IMR-90 (cell line): ENCODE data around the gene PKD1L1.

Experiments
- BHLHE40 ChIP-seq: fragments of 150-350 bp; IDR thresholded peaks from 2 replicates; pipeline ENCODE4 v1.6.1; 2016; ENCODE audit warnings: mild to moderate bottlenecking, low read depth, low read length
- CHD1 ChIP-seq: IDR thresholded peaks from 2 replicates; pipeline ENCODE4 v1.6.1; 2012; ENCODE audit warnings: low read depth, low read length, improper control_type of control experiment
- MAFK ChIP-seq: IDR thresholded peaks from 2 replicates; pipeline ENCODE4 v1.6.1; 2012; ENCODE audit warnings: low read depth, low read length, improper control_type of control experiment
- POLR2A ChIP-seq: IDR thresholded peaks from 2 replicates; pipeline ENCODE4 v1.6.1; 2012; ENCODE audit warnings: mild to moderate bottlenecking, low read depth, low read length
- RAD21 ChIP-seq: IDR thresholded peaks from 2 replicates; pipeline ENCODE4 v1.6.1; 2012; ENCODE audit warnings: low read length, improper control_type of control experiment
- USF2 ChIP-seq: fragments of 150-350 bp; IDR thresholded peaks from 2 replicates; pipeline ENCODE4 v1.6.1; 2017; ENCODE audit warnings: mild to moderate bottlenecking, antibody characterized with exemption, low read length, low read depth
- TF ChIP-seq, protein P1 (sequence below): conservative IDR thresholded peaks from 2 replicates; pipeline ENCODE4 v1.5.1; 2012; ENCODE audit warnings: mild to moderate bottlenecking, low read depth, low read length, improper control_type of control experiment

DNA sequence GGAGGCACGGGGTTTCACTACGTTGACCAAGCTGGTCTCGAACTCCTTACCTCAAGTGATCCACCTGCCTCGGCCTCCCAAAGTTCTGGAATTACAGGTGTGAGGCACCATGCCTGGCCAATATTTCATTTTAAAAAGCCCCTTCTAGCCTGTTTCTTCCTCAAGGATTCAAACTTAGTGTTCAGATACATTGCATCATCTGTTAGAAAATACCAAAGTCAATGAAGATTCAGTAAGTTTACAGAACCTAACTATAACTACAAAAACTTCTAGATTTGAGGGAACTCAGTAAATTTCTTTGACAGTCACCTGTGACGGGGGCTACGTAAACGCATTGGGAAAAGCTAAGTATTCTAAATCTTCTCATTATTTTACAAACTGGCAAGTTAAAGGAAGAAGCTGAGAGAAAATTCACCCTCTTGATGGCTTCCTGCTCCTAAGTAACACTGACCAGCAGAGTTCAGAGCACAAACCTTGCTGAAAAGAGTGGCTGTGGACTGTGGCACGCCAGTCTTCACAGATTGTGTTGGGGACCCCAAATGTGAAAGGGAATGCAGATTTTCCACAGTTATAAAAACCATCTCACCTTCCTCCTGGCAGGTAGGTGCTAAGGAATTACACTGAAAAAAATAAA is 162.2 kb downstream of the PKD1L1 start:
- TF ChIP-seq MAFK (no peak), POLR2A (no peak), BHLHE40 (no peak), CHD1 (no peak), USF2 (no peak), RAD21 (no peak)
- TF ChIP-seq, protein P1, sequence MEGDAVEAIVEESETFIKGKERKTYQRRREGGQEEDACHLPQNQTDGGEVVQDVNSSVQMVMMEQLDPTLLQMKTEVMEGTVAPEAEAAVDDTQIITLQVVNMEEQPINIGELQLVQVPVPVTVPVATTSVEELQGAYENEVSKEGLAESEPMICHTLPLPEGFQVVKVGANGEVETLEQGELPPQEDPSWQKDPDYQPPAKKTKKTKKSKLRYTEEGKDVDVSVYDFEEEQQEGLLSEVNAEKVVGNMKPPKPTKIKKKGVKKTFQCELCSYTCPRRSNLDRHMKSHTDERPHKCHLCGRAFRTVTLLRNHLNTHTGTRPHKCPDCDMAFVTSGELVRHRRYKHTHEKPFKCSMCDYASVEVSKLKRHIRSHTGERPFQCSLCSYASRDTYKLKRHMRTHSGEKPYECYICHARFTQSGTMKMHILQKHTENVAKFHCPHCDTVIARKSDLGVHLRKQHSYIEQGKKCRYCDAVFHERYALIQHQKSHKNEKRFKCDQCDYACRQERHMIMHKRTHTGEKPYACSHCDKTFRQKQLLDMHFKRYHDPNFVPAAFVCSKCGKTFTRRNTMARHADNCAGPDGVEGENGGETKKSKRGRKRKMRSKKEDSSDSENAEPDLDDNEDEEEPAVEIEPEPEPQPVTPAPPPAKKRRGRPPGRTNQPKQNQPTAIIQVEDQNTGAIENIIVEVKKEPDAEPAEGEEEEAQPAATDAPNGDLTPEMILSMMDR, result no peak
